Measurements from ENCODE around the gene AMDHD1. TPM values are rescaled to one million over a fixed set of nuclear protein-coding genes. Genes with fewer than 3 reads are reported as not detected.

AMDHD1 gene
- total and polyA plus RNA-seq, 2 of the 8 experiments (the other 6 are each of a cell fraction or from before 2014, with no cell fraction given) = 0.14 TPM; not detected in 1

GRCh38 chr12:95951515-95951914 is 8.4 kb downstream of the AMDHD1 start:
- Histone ChIP-seq H3K27me3 (replicated peaks in 1 of 4; ENCODE audit: control insufficient read depth in 3 of 4, extremely low read depth in 1 of 4, insufficient read depth in 3 of 4, low read length in 3 of 4) (no peaks in the 10 kb centered on the region), H3K4me1 (replicated peaks in 1 of 4; ENCODE audit: control insufficient read depth in 3 of 4, insufficient read depth in 4 of 4, low read length in 3 of 4) (peaks cover 0 to 4% (median under 1%) of the 10 kb centered on the region in 4 experiments; a peak in 1 of 7 replicates), H3K23me2 (ENCODE audit: low read depth, low read length) (no peaks in the 10 kb centered on the region), H2BK15ac (ENCODE audit: low read length) (no peak overlapping the region), H3K56ac (replicated peaks; ENCODE audit: insufficient read length, low read depth, low read length) (no peak overlapping the region), H3K9ac (replicated peaks in 1 of 4; ENCODE audit: extremely low read depth in 1 of 4, low read depth in 3 of 4, low read length in 3 of 4) (no peak overlapping the region), H4K5ac (ENCODE audit: insufficient read length, low read depth, low read length) (no peak overlapping the region), H2AK5ac (ENCODE audit: low read depth, low read length) (no peak overlapping the region), H2BK120ac (replicated peaks; ENCODE audit: low read depth, low read length) (no peak overlapping the region), H3K36me3 (ENCODE audit: control insufficient read depth in 2 of 4, insufficient read depth in 4 of 4, low read length in 3 of 4) (no peaks in the 10 kb centered on the region), H3K4me3 (ENCODE audit: extremely low read depth in 1 of 4, insufficient read depth in 2 of 4, low read depth in 3 of 4, low read length in 4 of 4) (no peak overlapping the region), H3K79me2 (ENCODE audit: control insufficient read depth in 1 of 2, insufficient read depth in 2 of 2, low read length in 2 of 2) (no peaks in the 10 kb centered on the region), H3K79me1 (ENCODE audit: low read depth, low read length) (no peaks in the 10 kb centered on the region), H3K14ac (ENCODE audit: insufficient read length) (no peak overlapping the region), H3K18ac (ENCODE audit: extremely low read depth, low read length) (no peak overlapping the region), H3K23ac (ENCODE audit: insufficient read length) (no peak overlapping the region), H2BK5ac (ENCODE audit: low read depth, low read length) (no peak overlapping the region), H2BK12ac (ENCODE audit: low read depth, low read length) (no peak overlapping the region), H2BK20ac (ENCODE audit: low read length) (no peak overlapping the region), H4K8ac (ENCODE audit: extremely low read depth, insufficient read depth, low read length) (no peak overlapping the region), H3K4me2 (ENCODE audit: insufficient read depth in 1 of 2, low read depth in 2 of 2, low read length in 2 of 2) (no peak overlapping the region), H3K4ac (replicated peaks; ENCODE audit: insufficient read length, low read depth, low read length) (no peak overlapping the region), H4K20me1 (replicated peaks in 1 of 2; ENCODE audit: control insufficient read depth in 1 of 2, insufficient read depth in 2 of 2, low read length in 2 of 2) (no peaks in the 10 kb centered on the region), H3K27ac (ENCODE audit: low read depth, low read length) (no peak overlapping the region), H3K9me3 (ENCODE audit: insufficient read depth in 2 of 2, low read depth in 1 of 2, low read length in 1 of 2) (no peaks in the 10 kb centered on the region), H2AFZ (ENCODE audit: low read length) (no peak overlapping the region), H4K91ac (replicated peaks; ENCODE audit: insufficient read length, low read length) (no peak overlapping the region)
- FAIRE-seq (no peak), DNase-seq (ENCODE audit: low read depth in 1 of 2, low spot score in 2 of 2) (no peak)
- ChIA-PET POLR2A (ENCODE audit: partially characterized antibody) (interaction anchor here (1.4 kb wide), 1 partner anchor 8 kb away, joined by 5 read pairs; the partner anchor contains the start of genes AMDHD1 and CCDC38), CTCF (ENCODE audit: partially characterized antibody) (interaction anchor here (2.9 to 17.8 kb wide), 3 partner anchors 11 to 46 kb away, joined by 14 to 149 read pairs (median 123); partner anchors contain the start of genes AMDHD1, CCDC38 and HAL)
- TF ChIP-seq RAD21 (IDR thresholded peaks at IDR 0.05 in 1 of 2, conservative IDR thresholded peaks at IDR 0.05 in 1 of 2; ENCODE audit: low read depth in 2 of 2, low read length in 2 of 2) (no peak), ATF3 (IDR thresholded peaks at IDR 0.05; ENCODE audit: insufficient read depth, low read depth, low read length) (no peak), SRF (IDR thresholded peaks at IDR 0.05; ENCODE audit: low read depth, low read length) (no peak), NANOG (IDR thresholded peaks at IDR 0.05; ENCODE audit: insufficient read depth, low read depth, low read length, poor library complexity, severe bottlenecking) (no peak), CREB1 (IDR thresholded peaks at IDR 0.05) (no peak), TCF12 (IDR thresholded peaks at IDR 0.05; ENCODE audit: low read depth, low read length) (no peak), SAP30 (IDR thresholded peaks at IDR 0.05; ENCODE audit: insufficient read depth, insufficient replicate concordance, low read length) (no peak), BCL11A (IDR thresholded peaks at IDR 0.05; ENCODE audit: low read depth in 2 of 2, low read length in 2 of 2) (no peak), KDM1A (IDR thresholded peaks at IDR 0.05; ENCODE audit: borderline replicate concordance, low read length) (no peak), ATF2 (IDR thresholded peaks at IDR 0.05; ENCODE audit: low read length) (no peak), BACH1 (IDR thresholded peaks at IDR 0.05; ENCODE audit: low read length) (no peak), RBBP5 (IDR thresholded peaks at IDR 0.05; ENCODE audit: borderline replicate concordance, low read depth, low read length) (no peak), ASH2L (IDR thresholded peaks at IDR 0.05; ENCODE audit: low read length) (no peak)
